Naive thymus-derived CD8-positive, alpha-beta T cell (primary cell): ENCODE measurements around the gene HOXA1. TPM values are rescaled to one million over a fixed set of nuclear protein-coding genes. Genes with fewer than 3 reads are reported as not detected.
"Not testable (repeated sequence)": the region's sequence is repeated elsewhere in the genome, so short reads cannot be mapped to it uniquely, and the experiment has no call there.

ENCODE experiments used
- ATAC-seq, 2 donors: fragments of 150-1000 bp; cut with Tn5 transposase in 1 of 2; sonication (Bioruptor Pico), chemical (Tn5 transposase) in 1 of 2; 1 replicate in 1 of 2; 2 replicates in 1 of 2; pipeline ENCODE4 v1.10.0; 2021; ENCODE audit warnings: mild to moderate bottlenecking in 2 of 2, moderate library complexity in 2 of 2
- POLR2A ChIA-PET: fragments of 350-600 bp; sonication (Branson Sonifier 250); formaldehyde crosslinking; loops from one replicate; lab custom pipeline; 2021; ENCODE audit warnings: antibody characterized with exemption; lab: Charles Lee
- DNase-seq, 10 donors: peaks; one replicate each; pipeline versions ENCODE4 v3.0.0 to v3.0.0-alpha.2; 2020 to 2022
- H3K27ac Mint-ChIP-seq, 10 donors: one replicate each; pipeline ENCODE4 v1.8.0; 2020 to 2022; ENCODE audit warnings: mild to moderate bottlenecking in 10 of 10, mixed read lengths in 10 of 10, moderate library complexity in 4 of 10, inconsistent platforms in 1 of 10
- H3K27me3 Mint-ChIP-seq, 5 donors: one replicate each; pipeline ENCODE4 v1.8.0; 2021 to 2022; ENCODE audit warnings: mixed read lengths in 5 of 5
- H3K36me3 Mint-ChIP-seq, 3 donors: one replicate each; pipeline ENCODE4 v1.8.0; 2020 to 2022; ENCODE audit warnings: mixed read lengths in 3 of 3, mild to moderate bottlenecking in 2 of 3, inconsistent platforms in 1 of 3
- H3K4me1 Mint-ChIP-seq, 4 donors: one replicate each; pipeline ENCODE4 v1.8.0; 2021 to 2022; ENCODE audit warnings: mixed read lengths in 4 of 4
- H3K4me3 Mint-ChIP-seq, 10 donors: one replicate each; pipeline ENCODE4 v1.8.0; 2020 to 2022; ENCODE audit warnings: mild to moderate bottlenecking in 10 of 10, mixed read lengths in 10 of 10, moderate library complexity in 6 of 10, inconsistent platforms in 1 of 10
- H3K9me3 Mint-ChIP-seq, 9 donors: one replicate each; pipeline ENCODE4 v1.8.0; 2020 to 2022; ENCODE audit warnings: mixed read lengths in 9 of 9, mild to moderate bottlenecking in 3 of 9, inconsistent platforms in 1 of 9, moderate library complexity in 1 of 9
- polyA plus RNA-seq, 3 donors: library from polyadenylated mRNA; unstranded; fragments of 300-500 nt; fragmentation: Illumina TruSeq; gene quantifications; one replicate each; pipeline ENCODE4 v1.2.3, GENCODE V29; 2021
- total RNA-seq, 8 experiments: library from RNA in 2 of 8; stranded (reverse) in 2 of 8; gene quantifications; one replicate each; pipeline ENCODE4 v1.2.3 and lab custom pipeline; 2021 to 2026

Gene HOXA1
- total and polyA plus RNA-seq, 5 experiments from 2014 or later = 0.15 to 0.68 (median 0.41) TPM; not detected in 1

DNA sequence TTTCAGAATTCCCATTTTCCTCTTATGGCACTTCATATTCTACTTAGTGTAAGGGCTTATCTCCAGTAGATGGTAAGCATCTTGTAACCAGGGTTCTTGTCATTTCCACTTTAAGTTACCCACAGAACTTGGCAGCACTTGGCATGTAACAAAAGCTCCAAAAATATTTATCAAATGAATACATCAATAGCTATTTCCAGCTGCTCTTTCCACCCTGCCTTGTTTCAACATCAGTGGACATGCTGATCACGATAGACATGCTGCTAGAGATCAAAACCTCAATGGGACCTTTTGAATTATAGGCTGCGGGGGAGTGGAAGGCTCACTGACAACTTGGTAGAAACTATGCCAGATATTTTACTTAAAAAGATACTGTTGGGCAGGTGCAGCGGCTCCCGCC, 32.9 kb downstream of the HOXA1 start:
- Mint-ChIP-seq H3K36me3 (peaks cover 0 to 5% (median 0%) of the 10 kb centered on the region in 3 donors), H3K4me3 (no peak overlapping the region), H3K4me1 (peaks cover 0 to 12% (median 5%) of the 10 kb centered on the region in 4 donors), H3K27me3 (peaks cover 11 to 26% (median 16%) of the 10 kb centered on the region in 5 donors), H3K9me3 (no peaks in the 10 kb centered on the region), H3K27ac (no peak overlapping the region)
- ATAC-seq (no peak), DNase-seq (no peak)
- POLR2A ChIA-PET = no interaction called here

DNA sequence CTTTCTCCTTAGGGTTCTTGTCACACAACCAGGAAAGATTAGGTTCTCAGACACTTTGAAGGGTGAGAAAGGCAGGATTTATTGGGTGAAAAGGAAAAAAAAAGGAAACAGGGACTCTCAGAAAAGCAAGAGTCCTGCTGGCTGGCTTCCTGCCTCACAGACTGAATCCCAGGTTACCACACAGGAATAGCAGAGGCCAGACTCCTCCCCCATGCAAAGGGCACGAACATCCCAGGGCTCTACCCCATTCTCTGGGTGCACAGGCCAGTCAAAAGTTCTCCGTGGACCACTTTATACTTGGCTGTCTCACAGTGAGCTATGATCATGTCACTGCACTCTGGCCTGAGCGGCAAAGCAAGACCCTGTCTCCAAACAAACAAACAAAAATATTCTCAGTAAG, 42.6 kb downstream of the HOXA1 start:
- H3K27ac Mint-ChIP-seq = no peak overlapping the region
- DNase-seq (no peak), ATAC-seq (no peak)
- no peaks in the 10 kb centered on the region for H3K4me1 Mint-ChIP-seq
- H3K27me3 Mint-ChIP-seq = peaks cover 0 to 11% (median 6%) of the 10 kb centered on the region in 5 donors
- H3K4me3 Mint-ChIP-seq = no peak overlapping the region
- no peaks in the 10 kb centered on the region for H3K9me3 Mint-ChIP-seq
- peaks cover 0 to under 1% (median 0%) of the 10 kb centered on the region in 3 donors for H3K36me3 Mint-ChIP-seq
- POLR2A ChIA-PET = no interaction called here

DNA sequence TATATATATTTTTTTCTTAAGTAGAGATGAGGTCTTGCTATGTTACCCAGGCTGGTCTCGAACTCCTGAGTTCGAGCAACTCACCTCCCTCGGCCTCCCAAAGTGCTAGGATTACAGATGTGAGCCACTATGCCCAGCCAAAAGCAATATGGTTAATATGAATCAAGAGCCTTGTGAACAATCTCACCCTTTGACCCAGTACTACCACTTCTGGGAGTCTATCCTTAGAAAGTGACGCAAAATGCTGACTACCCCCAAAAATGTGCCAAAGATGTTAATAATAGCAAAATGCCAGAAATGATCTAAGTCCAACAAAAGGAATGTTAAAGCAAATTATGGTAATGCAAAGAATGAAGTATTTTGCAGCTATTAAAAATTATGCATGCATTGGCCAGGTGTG, 44.3 kb downstream of the HOXA1 start:
- ATAC-seq (no peak), DNase-seq (no peak)
- Mint-ChIP-seq H3K4me1 (no peaks in the 10 kb centered on the region), H3K27me3 (peaks cover 0 to 3% (median 0%) of the 10 kb centered on the region in 5 donors), H3K4me3 (no peak overlapping the region), H3K27ac (no peak overlapping the region), H3K9me3 (peaks cover 0 to 1% (median 0%) of the 10 kb centered on the region in 9 donors), H3K36me3 (no peaks in the 10 kb centered on the region)
- POLR2A ChIA-PET = no interaction called here

DNA sequence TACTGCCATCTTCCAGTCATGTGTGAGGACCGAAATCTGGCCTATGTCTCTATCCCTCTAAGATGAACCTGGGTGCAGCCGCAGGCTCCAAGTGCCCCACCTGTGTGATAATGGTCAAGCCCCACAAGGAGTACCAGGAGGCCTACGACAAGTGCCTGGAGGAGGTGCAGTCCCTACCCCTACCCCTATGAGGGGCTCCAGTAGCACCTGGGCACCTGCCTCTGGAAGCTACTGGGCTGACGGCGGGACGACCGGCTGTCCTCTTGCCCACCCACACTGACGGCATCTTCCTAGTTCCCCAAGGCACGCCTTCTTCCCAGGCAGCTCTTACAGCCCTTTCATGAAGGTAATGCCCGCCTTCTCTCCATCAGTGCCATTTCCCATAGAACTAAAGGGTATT, 47.4 kb downstream of the HOXA1 start:
- no peaks in the 10 kb centered on the region for H3K4me1 Mint-ChIP-seq
- peaks cover 0 to under 1% (median 0%) of the 10 kb centered on the region in 3 donors for H3K36me3 Mint-ChIP-seq
- DNase-seq (no peak), ATAC-seq (no peak)
- H3K27me3 Mint-ChIP-seq = peaks cover 0 to 3% (median 0%) of the 10 kb centered on the region in 5 donors
- H3K4me3 Mint-ChIP-seq = no peak overlapping the region
- POLR2A ChIA-PET = no interaction called here
- no peak overlapping the region for H3K27ac Mint-ChIP-seq
- H3K9me3 Mint-ChIP-seq = peaks cover 0 to 5% (median 0%) of the 10 kb centered on the region in 9 donors

DNA sequence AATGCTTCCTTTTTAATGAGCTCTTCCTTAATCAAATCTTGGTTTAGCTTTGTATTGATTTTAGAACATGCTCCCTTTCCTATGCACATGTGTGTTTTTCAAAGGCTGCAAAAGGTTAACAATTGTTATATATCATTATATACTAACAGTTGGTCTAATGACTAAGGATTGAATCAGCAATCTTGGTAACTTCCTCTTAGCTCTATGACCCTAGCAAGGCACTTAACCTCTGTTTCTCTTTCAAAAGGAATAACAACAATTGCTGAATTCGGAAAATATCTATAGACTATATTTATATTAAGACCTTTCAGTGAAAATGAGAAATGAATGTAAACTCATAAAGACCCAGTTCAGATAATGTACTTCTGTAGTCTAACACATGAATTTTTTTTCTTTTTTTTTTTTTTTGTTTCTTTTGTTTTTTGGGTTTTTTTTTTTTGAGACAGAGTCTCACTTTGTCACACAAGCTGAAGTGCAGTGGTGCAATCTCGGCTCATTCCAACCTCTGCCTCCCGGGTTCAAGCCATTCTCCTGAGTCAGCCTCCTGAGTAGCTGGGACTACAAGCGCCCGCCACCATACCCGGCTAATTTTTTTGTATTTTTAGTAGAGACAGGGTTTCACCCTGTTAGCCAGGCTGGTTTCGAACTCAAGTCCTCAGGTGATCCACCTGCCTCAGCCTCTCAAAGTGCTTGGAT, 48.8 kb downstream of the HOXA1 start:
- Mint-ChIP-seq H3K27ac (no peak overlapping the region), H3K4me3 (no peak overlapping the region), H3K4me1 (no peaks in the 10 kb centered on the region), H3K27me3 (peaks cover 2 to 15% (median 5%) of the 10 kb centered on the region in 5 donors), H3K9me3 (peaks cover 0 to 7% (median 0%) of the 10 kb centered on the region in 9 donors), H3K36me3 (peaks cover 0 to 6% (median 0%) of the 10 kb centered on the region in 3 donors)
- DNase-seq (no peak), ATAC-seq (no peak)
- POLR2A ChIA-PET = no interaction called here

DNA sequence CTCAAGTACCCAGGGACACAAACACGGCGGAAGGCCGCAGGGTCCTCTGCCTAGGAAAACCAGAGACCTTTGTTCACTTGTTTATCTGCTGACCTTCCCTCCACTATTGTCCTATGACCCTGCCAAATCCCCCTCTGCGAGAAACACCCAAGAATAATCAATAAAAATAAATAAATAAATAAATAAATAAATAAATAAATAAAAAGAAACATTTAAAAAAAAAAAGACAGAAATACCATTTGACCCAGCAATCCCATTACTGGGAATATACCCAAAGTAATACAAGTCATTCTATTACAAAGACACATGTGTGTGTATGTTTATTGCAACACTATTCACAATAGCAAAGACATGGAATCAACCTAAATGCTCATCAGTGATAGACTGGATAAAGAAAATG, 49.8 kb downstream of the HOXA1 start:
- H3K27me3 Mint-ChIP-seq = peaks cover 2 to 15% (median 7%) of the 10 kb centered on the region in 5 donors
- H3K4me1 Mint-ChIP-seq, H3K27ac Mint-ChIP-seq, POLR2A ChIA-PET, H3K4me3 Mint-ChIP-seq, H3K36me3 Mint-ChIP-seq, DNase-seq, H3K9me3 Mint-ChIP-seq, ATAC-seq: not testable (repeated sequence)

DNA sequence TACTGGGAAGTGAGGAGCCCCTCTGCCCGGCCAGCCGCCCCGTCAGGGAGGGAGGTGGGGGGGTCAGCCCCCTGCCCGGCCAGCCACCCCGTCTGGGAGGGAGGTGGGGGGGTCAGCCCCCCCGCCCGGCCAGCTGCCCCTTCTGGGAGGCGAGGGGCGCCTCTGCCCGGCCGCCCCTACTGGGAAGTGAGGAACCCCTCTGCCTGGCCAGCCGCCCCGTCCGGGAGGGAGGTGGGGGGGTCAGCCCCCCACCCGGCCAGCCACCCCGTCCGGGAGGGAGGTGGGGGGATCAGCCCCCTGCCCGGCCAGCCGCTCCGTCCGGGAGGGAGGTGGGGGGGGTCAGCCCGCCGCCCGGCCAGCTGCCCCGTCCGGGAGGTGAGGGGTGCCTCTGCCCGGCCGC, 50.7 kb downstream of the HOXA1 start:
- H3K27me3 Mint-ChIP-seq = peaks cover 2 to 15% (median 7%) of the 10 kb centered on the region in 5 donors
- H3K27ac Mint-ChIP-seq, ATAC-seq, DNase-seq, H3K36me3 Mint-ChIP-seq, H3K4me1 Mint-ChIP-seq, POLR2A ChIA-PET, H3K4me3 Mint-ChIP-seq, H3K9me3 Mint-ChIP-seq: not testable (repeated sequence)

Other genes with a start within 250 kb of the HOXA1 start
- gene SKAP2, start 231.4 kb downstream of the HOXA1 start, total RNA-seq = 1 to 10 TPM; 4.2 to 7.5 TPM
- gene SKAP2, start 231.4 kb downstream of the HOXA1 start, polyA plus RNA-seq = 10 to 100 TPM in 2 of 3 donors, 1 to 10 TPM in 1; 5.1 to 27.6 (median 11.5) TPM
- not detected for gene HOXA2, start 6.7 kb upstream of the HOXA1 start, total RNA-seq
- gene HOXA2, start 6.7 kb upstream of the HOXA1 start, polyA plus RNA-seq = not detected
- under 1 TPM in 1 of 2 experiments, not detected in 1; 0.31 TPM for gene HOXA4, start 34.8 kb upstream of the HOXA1 start, total RNA-seq
- gene HOXA4, start 34.8 kb upstream of the HOXA1 start, polyA plus RNA-seq = under 1 TPM in 2 of 3 donors, not detected in 1; 0.22 to 0.38 TPM
- gene HOXA5, start 47.7 kb upstream of the HOXA1 start, total RNA-seq = not detected
- gene HOXA5, start 47.7 kb upstream of the HOXA1 start, polyA plus RNA-seq = not detected
- gene HOXA6, start 51.8 kb upstream of the HOXA1 start, total RNA-seq = not detected
- not detected for gene HOXA6, start 51.8 kb upstream of the HOXA1 start, polyA plus RNA-seq
- not detected for gene HOXA3, start 56.6 kb upstream of the HOXA1 start, total RNA-seq
- gene HOXA3, start 56.6 kb upstream of the HOXA1 start, polyA plus RNA-seq = not detected
- not detected for gene HOXA7, start 60.7 kb upstream of the HOXA1 start, total RNA-seq
- not detected for gene HOXA7, start 60.7 kb upstream of the HOXA1 start, polyA plus RNA-seq
- not detected for gene HOXA9, start 69.5 kb upstream of the HOXA1 start, total RNA-seq
- gene HOXA9, start 69.5 kb upstream of the HOXA1 start, polyA plus RNA-seq = under 1 TPM in 1 of 3 donors, not detected in 2; 0.16 TPM
- gene HOXA10, start 78.3 kb upstream of the HOXA1 start, total RNA-seq = not detected
- under 1 TPM in 1 of 3 donors, not detected in 2; 0.19 TPM for gene HOXA10, start 78.3 kb upstream of the HOXA1 start, polyA plus RNA-seq
- not detected for gene HOXA11, start 89.2 kb upstream of the HOXA1 start, total RNA-seq
- gene HOXA11, start 89.2 kb upstream of the HOXA1 start, polyA plus RNA-seq = not detected
- not detected for gene HOXA13, start 104.1 kb upstream of the HOXA1 start, total RNA-seq
- not detected for gene HOXA13, start 104.1 kb upstream of the HOXA1 start, polyA plus RNA-seq
- gene EVX1, start 146.8 kb upstream of the HOXA1 start, total RNA-seq = not detected
- not detected for gene EVX1, start 146.8 kb upstream of the HOXA1 start, polyA plus RNA-seq